ENCODE data around the gene BRCC3. TPM values are rescaled to one million over a fixed set of nuclear protein-coding genes. Genes with fewer than 3 reads are reported as not detected.

BRCC3 gene
- total RNA-seq, 1 experiment from 2014 or later = 37.4 TPM

- POLR2A ChIA-PET = interaction anchor here (0.9 kb wide), 1 partner anchor 31 kb away, joined by 15 read pairs; the partner anchor contains the start of gene FUNDC2
- intact Hi-C loops (cut with micrococcal nuclease; ENCODE audit: unreplicated experiment) = loop anchor here (2.0 kb wide), 2 partner anchors 70 to 138 kb away; no protein-coding TSS in a partner anchor
- Histone ChIP-seq H3K4me1 (ENCODE audit: control insufficient read depth, insufficient read depth, low read length) (peaks cover 7% of the 10 kb centered on the region), H3K27ac (ENCODE audit: low read length) (0 out of 2 replicates have a peak overlapping the region, but pooled peaks have one; percentile 29), H3K9me3 (ENCODE audit: control insufficient read depth, insufficient read depth, low read depth, low read length) (no peaks in the 10 kb centered on the region), H3K27me3 (ENCODE audit: control insufficient read depth, insufficient read depth, low read length) (no peaks in the 10 kb centered on the region), H3K36me3 (ENCODE audit: control insufficient read depth, insufficient read depth, low read length) (peaks cover 5% of the 10 kb centered on the region; the same call in 1 of the 2 replicates), H3K4me3 (ENCODE audit: low read depth in 2 of 2, low read length in 2 of 2) (peak overlapping the region; percentile 15 to 49)
- no peak for DNase-seq (ENCODE audit: low read depth, low spot score)
- CTCF ChIA-PET = interaction anchor here (0.9 to 2.5 kb wide), 2 partner anchors 69 to 139 kb away, joined by 5 to 12 read pairs; no protein-coding TSS in a partner anchor
- TF ChIP-seq POLR2AphosphoS5 (IDR thresholded peaks at IDR 0.05; ENCODE audit: low read depth, low read length) (no peak), REST (IDR thresholded peaks at IDR 0.05; ENCODE audit: insufficient read depth in 1 of 2, low read depth in 2 of 2, low read length in 1 of 2) (peak; percentile 56 to 79), CTCF (IDR thresholded peaks at IDR 0.05) (peak; percentile 87)
- BruUV-seq (replicated peaks) = no TSS peak
- ATAC-seq = peak; percentile 97
- in situ Hi-C loops (cut with HindIII; ENCODE audit: low pct_unique_long_range_greater_than_20kb, low sequenced_read_pairs) = no loop called here
These were observed 14.2 kb upstream of the BRCC3 start for GRCh38 chrX:155056877-155057792.

GRCh38 chrX:155061760-155062159 lies 9.5 kb upstream of the BRCC3 start:
- H3K9me3 ChIP-seq (ENCODE audit: control insufficient read depth, insufficient read depth, low read depth, low read length) = no peaks in the 10 kb centered on the region
- in situ Hi-C loops (cut with HindIII; ENCODE audit: low pct_unique_long_range_greater_than_20kb, low sequenced_read_pairs) = no loop called here
- no peak for DNase-seq (ENCODE audit: low read depth, low spot score)
- ChIA-PET POLR2A (no interaction called here), CTCF (interaction anchor here (1.1 to 1.2 kb wide), 2 partner anchors 144 to 155 kb away, joined by 3 to 9 read pairs; no protein-coding TSS in a partner anchor)
- peaks cover 11% of the 10 kb centered on the region for H3K36me3 ChIP-seq (ENCODE audit: control insufficient read depth, insufficient read depth, low read length)
- H3K4me1 ChIP-seq (ENCODE audit: control insufficient read depth, insufficient read depth, low read length) = peaks cover 6% of the 10 kb centered on the region
- intact Hi-C loops (cut with micrococcal nuclease; ENCODE audit: unreplicated experiment) = no loop called here
- H3K27ac ChIP-seq (ENCODE audit: low read length) = no peak overlapping the region
- no peak for ATAC-seq
- no peaks in the 10 kb centered on the region for H3K27me3 ChIP-seq (ENCODE audit: control insufficient read depth, insufficient read depth, low read length)
- TF ChIP-seq TCF7L2 (IDR thresholded peaks at IDR 0.05; ENCODE audit: low read depth, low read length) = no peak
- no peak for TF ChIP-seq CTCF (IDR thresholded peaks at IDR 0.05)
- no peak for TF ChIP-seq POLR2AphosphoS5 (IDR thresholded peaks at IDR 0.05; ENCODE audit: low read depth, low read length)
- no peak for TF ChIP-seq REST (IDR thresholded peaks at IDR 0.05; ENCODE audit: insufficient read depth in 1 of 2, low read depth in 2 of 2, low read length in 1 of 2)
- TF ChIP-seq SIN3A (IDR thresholded peaks at IDR 0.05; ENCODE audit: borderline replicate concordance, insufficient read depth, low read depth, low read length) = no peak
- no peak overlapping the region for H3K4me3 ChIP-seq (ENCODE audit: low read depth in 2 of 2, low read length in 2 of 2)
- no TSS peak for BruUV-seq (replicated peaks)
